AG10803 (cell line): ENCODE results near the gene TBC1D22A.

Experiments used
- DNase-seq: peaks from one replicate; pipeline ENCODE4 v3.0.0; 2010; ENCODE audit warnings: low read depth
- H3K4me3 ChIP-seq: 2 replicates; pipeline ENCODE4 v1.5.1; 2011; ENCODE audit warnings: mild to moderate bottlenecking, low read length, control low read depth
- CTCF ChIP-seq: conservative IDR thresholded peaks from 2 replicates; pipeline ENCODE4 v1.5.1; 2011; ENCODE audit warnings: mild to moderate bottlenecking, low read length, control low read depth, inconsistent platforms

TBC1D22A gene

DNA sequence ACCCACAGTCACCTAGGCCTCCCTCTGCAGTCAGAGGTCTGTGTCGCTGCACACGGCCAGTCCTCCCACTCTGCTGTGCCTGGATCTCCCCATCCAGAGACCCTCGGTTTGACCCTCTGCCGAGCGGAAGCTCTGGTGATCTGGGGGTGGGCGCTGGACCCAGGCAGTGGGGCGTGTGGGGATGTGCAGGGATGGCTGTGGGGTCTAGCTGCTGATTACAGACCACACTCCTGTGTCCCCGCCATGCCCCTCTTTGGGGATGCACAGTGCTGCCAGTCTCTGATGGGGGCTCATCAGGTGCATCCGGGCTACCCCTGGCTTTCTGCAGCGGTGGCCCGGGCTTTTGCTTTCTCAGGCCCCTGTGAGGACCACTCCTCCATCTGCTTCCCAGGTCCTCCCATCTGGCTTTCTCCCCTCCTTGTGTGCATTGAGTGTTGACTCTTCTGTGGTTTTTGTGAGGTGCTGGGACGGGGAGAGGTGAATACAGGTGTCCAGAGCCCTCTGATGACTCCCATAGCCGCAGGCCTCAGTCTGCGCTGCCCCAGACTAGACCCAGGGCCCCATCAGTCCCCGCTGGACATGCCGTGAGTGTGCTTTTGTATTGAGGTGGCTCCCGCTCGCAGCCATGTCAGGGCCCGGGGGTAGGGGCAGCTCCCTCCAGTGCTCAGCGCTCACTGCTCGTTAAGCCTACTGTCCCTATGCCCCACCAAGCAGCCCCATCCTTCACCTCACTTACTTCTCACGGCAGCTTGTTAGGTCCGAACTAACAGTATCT, 251.6 kb downstream of the TBC1D22A start:
- DNase-seq = no peak
- TF ChIP-seq CTCF = no peak
- no peak overlapping the region for H3K4me3 ChIP-seq

DNA sequence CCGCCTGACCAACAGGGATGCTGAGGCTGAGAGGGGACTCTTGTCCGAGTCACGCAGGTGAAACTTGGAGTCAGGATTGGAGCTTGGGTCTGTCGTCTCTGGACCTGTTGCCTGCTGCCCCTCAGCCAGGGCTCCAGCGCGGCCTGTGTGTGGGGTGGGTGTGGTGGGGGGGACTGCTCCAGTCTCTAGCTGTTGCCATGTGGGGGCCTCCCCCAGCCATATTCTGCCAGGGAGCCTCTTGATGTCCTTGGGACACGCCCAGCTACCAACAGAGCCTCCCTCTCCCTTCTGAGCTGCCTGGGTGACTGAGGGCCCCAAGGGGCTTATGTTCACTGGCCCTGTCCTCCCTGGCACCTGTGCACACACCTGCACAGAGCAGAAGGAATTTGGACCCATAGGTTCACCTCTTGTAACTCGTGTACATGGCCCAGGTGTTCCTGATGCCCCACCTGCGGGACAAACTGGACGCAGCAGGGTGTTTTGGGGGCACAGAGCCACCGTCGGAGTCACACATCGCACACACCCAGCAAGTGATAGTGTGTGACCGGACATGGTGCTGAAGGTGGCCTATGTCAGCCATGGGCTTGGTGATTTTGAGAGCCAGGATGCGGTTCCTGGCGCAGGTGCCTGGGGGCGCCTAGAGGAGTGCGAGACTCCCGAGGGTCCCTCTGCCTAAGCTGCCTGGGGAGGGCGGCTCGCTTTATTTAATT, 252.3 kb downstream of the TBC1D22A start:
- no peak for DNase-seq
- TF ChIP-seq CTCF = no peak
- no peak overlapping the region for H3K4me3 ChIP-seq

GRCh38 chr22:47015589-47016178, 253.2 kb downstream of the TBC1D22A start:
- no peak for TF ChIP-seq CTCF
- no peak overlapping the region for H3K4me3 ChIP-seq
- DNase-seq = no peak

GRCh38 chr22:47016631-47017030, 254.2 kb downstream of the TBC1D22A start:
- DNase-seq = no peak
- TF ChIP-seq CTCF = no peak
- H3K4me3 ChIP-seq = no peak overlapping the region

- no peak for TF ChIP-seq CTCF
- H3K4me3 ChIP-seq = no peak overlapping the region
- DNase-seq = no peak
Measured at GRCh38 chr22:47017245-47017644, 254.8 kb downstream of the TBC1D22A start.

- DNase-seq = no peak
- no peak overlapping the region for H3K4me3 ChIP-seq
- TF ChIP-seq CTCF = no peak
Measured at GRCh38 chr22:47018010-47018910, 255.8 kb downstream of the TBC1D22A start.
